Fibroblast of pulmonary artery (primary cell): ENCODE measurements around the gene WNT7B.

Experiments
- DNase-seq: peaks from one replicate; pipeline ENCODE4 v3.0.0-alpha.2; 2010; ENCODE audit warnings: low read depth
- H3K4me3 ChIP-seq: replicated peaks from 2 replicates; pipeline ENCODE4 v1.5.1; 2011; ENCODE audit warnings: low read depth, mild to moderate bottlenecking, control low read depth, low read length, moderate library complexity
- CTCF ChIP-seq: IDR thresholded peaks from 2 replicates; pipeline ENCODE4 v1.5.1; 2011; ENCODE audit warnings: mild to moderate bottlenecking, control low read depth, low read length, inconsistent platforms; ENCODE audit errors: missing control alignments

The WNT7B gene

DNA sequence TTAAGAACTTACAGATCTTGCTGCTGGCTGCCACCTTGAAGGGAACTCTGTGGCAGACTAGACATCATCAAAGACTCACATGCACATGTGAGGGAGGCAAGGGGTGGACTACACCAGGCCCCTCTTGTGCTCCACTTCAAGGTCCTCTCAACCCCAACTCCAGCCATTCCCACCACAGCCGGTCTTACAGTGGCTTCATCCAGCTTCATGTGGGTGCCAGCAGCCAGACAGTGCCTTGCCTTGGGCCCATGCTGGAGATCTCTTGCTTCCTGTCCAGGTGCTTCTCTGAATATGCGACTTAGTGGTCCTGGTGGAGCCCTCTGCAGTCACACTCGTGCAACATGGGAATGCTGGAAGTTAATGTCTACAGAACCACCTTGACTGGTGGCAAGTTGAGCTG is 44.6 kb upstream of the WNT7B start:
- TF ChIP-seq CTCF = no peak
- DNase-seq = no peak
- H3K4me3 ChIP-seq = no peak overlapping the region

DNA sequence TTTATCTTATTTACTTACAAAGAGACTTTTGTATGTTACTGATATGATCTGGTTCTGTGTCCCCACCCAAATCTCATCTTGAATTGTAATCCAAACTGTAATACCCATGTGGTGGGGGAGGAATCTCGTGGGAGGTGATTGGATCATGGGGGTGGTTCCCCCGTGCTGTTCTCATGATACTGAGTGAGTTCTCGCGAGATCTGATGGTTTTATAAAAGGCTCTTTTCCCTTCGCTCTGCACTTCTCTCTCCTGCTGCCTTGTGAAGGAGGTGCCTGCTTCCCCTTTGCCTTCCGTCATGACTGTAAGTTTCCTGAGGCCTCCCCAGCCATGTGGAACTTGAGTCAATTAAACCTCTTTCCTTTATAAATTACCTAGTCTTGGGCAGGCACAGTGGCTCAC is 42.4 kb upstream of the WNT7B start:
- DNase-seq = no peak
- TF ChIP-seq CTCF = no peak
- H3K4me3 ChIP-seq = no peak overlapping the region

DNA sequence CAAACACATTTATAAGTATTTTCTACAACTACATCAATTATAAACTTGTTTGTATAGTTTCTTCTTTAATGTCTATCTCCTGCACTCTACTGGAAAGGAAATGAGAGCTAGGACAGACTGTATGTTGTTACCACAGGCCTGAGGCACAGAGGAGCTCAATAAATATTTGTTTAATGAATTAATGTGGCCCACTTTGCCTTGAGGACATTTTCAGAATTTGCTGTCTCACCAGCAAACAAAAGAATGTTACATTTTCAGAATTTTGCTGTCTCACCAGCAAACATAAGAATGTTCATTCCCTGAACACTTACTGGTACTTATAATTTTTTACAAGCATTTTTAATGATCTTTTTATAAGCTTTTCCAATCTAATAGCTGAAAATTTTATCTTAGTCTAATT is 41.9 kb upstream of the WNT7B start:
- no peak for TF ChIP-seq CTCF
- DNase-seq = no peak
- no peak overlapping the region for H3K4me3 ChIP-seq

DNA sequence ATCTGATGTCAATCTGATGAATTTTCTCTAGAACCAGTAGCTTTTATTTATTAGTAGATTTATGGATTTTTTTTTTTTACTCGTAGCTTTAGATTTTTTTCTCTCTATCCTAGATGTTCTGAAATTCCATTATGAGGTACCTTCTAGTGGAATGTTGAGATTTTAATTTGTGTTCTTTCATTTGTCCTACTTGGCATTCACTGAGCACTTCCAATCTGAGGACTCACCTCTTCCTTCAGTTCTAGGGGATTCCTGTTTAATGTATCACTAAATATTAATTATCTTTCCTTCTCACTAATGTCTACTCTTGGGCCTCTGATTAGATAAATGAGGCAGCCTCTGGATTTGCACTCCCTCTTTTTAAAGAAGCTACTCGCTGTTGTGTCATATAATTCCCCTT is 40.2 kb upstream of the WNT7B start:
- no peak for DNase-seq
- no peak overlapping the region for H3K4me3 ChIP-seq
- TF ChIP-seq CTCF = no peak

DNA sequence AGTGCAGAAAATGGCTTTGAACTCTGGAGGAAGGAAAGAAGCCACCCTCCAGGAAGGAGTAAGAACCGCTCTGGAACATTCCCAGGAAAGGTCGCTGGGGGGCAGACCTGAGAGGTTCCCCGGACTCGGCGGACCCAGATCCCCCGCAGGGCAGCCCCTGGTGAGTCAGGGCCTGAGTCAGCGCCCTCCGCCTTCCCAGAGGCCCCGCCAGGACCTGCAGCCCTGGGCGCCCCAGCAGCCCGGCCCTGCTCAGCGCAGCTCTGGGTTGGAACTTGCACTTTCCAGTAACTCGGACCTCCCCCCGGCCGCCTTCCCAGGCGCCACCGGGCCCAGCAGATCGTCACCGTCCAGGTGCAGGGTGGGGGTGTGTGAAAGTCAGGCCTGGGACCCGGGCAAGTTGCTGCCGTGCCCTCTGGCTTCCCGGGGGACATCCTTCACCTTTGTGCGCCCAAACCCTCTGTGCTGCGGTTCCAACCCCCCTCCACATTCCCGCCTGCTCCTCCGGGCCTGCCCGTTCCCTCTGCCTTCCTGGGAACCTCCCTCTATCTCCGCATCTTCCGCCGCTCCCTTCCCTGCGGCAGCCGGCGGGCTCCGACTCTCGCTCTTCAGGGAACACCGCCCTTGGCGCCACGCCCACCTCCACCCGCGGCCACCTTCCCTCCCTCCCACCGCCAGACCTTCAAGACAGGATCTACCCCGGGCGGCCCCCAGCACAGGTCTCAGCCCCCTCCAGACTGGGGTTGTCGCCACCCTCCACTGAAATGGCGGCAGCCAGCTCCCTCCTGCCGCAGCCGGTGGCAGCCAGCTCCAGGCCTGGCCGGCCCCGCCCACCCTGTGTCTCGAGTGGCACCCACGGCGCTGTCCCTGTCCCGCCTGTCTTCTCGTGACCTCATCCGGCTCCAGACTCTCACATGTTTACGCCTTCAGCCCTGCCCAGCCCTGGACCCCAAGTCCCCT is 36.8 kb upstream of the WNT7B start:
- H3K4me3 ChIP-seq = peak overlapping the region; percentile 55
- DNase-seq = peak; percentile 96
- TF ChIP-seq CTCF = peak; percentile 71

DNA sequence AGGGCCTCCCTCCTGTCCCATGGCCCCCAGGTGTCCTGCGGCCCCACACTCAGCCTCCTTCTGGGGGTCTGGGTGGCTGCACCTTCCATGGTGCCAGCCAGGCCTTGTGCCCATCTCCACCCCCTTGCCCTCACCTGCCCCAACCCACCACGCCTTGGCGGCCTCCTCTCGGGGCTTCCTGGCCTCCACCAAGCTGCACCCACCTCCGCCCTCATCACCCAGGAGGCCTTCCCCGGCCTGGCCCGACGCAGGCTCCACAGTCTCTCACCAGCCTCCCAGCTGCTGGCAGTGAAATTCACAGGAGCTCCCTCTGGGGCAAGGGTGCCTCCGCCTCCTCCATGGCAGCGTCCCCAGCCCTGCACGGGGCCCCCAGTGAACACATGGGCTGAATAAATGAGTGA is 35.9 kb upstream of the WNT7B start:
- DNase-seq = no peak
- H3K4me3 ChIP-seq = no peak overlapping the region

More for the DNA sequence above, 35.9 kb upstream of the WNT7B start:
- no peak for TF ChIP-seq CTCF
